Coronary artery (tissue), 2 donors: ENCODE results near the gene KRTAP10-9.
"Not testable (repeated sequence)": the region's sequence is repeated elsewhere in the genome, so short reads cannot be mapped to it uniquely, and the experiment has no call there.

ENCODE experiments used
- DNase-seq: peaks from one replicate; pipeline ENCODE4 v3.0.0-alpha.2; 2017; ENCODE audit warnings: low spot score
- H3K27ac ChIP-seq, 2 donors: fragments of 200-600 bp; sonication (generic); one replicate each; pipeline ENCODE4 v1.5.1; 2016 to 2019
- H3K4me3 ChIP-seq: fragments of 200-600 bp; sonication (generic); 2 replicates; pipeline ENCODE4 v1.5.1; 2016; ENCODE audit warnings: mild to moderate bottlenecking, moderate library complexity
- CTCF ChIP-seq: fragments of 200-600 bp; sonication (generic); IDR thresholded peaks from one replicate; pipeline ENCODE4 v1.5.1; 2019; ENCODE audit warnings: antibody characterized with exemption

The KRTAP10-9 gene

GRCh38 chr21:44657635-44658540 is 31.0 kb downstream of the KRTAP10-9 start, which contains the start of gene KRTAP12-3:
Gene KRTAP12-3 (plus strand): TSS chr21:44657932. CDS start chr21:44657980, 48 bp downstream.
- TF ChIP-seq CTCF, result no peak
- Histone ChIP-seq H3K27ac (no peak within 1 kb of the TSS), H3K4me3 (no peak within 1 kb of the TSS)
- DNase-seq, result no peak

- DNase-seq, result no peak
- TF ChIP-seq CTCF, result no peak
- Histone ChIP-seq H3K27ac (no peak overlapping the region), H3K4me3 (no peak overlapping the region)
These were observed 31.6 kb downstream of the KRTAP10-9 start for GRCh38 chr21:44658541-44658910.

DNA sequence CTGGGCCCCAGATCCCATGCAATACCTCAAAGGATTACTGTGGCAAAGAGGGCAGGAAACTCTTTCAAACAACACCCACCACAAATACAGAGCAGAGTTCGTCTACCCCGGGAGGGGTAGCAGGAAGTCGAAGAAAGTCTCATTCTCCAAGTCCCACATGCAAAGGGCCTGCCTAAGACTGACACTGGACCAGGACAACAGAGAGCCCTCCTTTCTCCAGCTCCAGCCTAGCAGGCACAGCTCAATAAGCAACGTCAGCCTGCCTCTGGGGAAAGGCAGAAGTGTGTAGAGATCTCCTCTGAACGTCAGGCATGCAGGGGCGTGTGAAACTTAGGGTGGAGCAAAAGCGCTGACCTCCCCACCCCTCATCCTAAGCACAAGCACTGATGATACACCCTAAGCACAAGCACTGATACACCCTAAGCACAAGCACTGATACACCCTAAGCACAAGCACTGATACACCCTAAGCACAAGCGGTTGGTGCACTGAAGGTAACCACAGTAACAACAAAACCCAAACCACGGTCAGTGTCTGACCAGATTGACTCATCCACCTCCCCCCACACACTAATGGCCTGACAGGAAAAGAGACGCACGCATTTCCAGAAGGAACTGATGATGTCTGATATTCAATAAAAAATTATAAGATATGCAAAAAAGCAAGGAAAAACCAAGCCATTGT is 32.2 kb downstream of the KRTAP10-9 start:
- no peak for DNase-seq
- no peak for TF ChIP-seq CTCF
- H3K27ac ChIP-seq, result no peak overlapping the region
- no peak overlapping the region for H3K4me3 ChIP-seq

DNA sequence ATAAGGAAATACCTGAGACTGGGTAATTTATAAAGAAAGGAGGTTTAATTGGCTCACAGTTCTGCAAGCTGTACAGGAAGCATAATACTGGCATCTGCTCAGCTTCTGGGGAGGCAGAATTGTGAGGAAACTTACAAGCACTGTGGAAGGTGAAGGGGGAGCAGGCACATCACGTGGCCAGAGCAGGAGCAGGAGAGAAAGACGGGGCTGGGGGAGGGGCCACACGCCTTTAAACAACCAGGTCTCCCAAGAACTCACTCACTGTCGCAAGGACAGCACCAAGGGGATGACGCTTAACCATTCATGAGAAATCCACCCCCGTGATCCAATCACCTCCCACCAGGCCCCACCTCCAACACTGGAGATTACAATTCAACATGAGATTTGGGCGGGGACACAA is 34.7 kb downstream of the KRTAP10-9 start:
- not testable (repeated sequence) for H3K4me3 ChIP-seq, H3K27ac ChIP-seq, DNase-seq

DNA sequence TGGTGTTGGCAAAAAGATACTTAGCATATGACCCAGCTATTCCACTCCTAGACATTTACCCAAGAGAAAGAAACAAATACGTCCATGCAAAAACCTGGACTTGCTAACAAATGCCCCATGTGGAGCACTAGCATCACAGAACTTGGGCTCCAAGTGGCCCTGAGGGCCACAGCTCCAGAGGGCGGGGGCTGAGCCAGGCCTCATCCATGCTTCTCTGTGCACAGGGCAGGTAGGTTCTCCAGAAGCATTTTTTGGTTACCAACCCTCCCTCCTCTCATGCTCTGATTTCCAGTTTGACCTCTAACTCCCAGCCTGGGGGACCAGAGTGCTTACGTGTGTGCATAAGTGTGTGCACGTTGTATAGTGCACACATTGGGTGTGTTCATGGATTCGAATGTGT is 37.8 kb downstream of the KRTAP10-9 start:
- no peak for DNase-seq
- Histone ChIP-seq H3K27ac (no peak overlapping the region), H3K4me3 (no peak overlapping the region)
- TF ChIP-seq CTCF, result no peak

DNA sequence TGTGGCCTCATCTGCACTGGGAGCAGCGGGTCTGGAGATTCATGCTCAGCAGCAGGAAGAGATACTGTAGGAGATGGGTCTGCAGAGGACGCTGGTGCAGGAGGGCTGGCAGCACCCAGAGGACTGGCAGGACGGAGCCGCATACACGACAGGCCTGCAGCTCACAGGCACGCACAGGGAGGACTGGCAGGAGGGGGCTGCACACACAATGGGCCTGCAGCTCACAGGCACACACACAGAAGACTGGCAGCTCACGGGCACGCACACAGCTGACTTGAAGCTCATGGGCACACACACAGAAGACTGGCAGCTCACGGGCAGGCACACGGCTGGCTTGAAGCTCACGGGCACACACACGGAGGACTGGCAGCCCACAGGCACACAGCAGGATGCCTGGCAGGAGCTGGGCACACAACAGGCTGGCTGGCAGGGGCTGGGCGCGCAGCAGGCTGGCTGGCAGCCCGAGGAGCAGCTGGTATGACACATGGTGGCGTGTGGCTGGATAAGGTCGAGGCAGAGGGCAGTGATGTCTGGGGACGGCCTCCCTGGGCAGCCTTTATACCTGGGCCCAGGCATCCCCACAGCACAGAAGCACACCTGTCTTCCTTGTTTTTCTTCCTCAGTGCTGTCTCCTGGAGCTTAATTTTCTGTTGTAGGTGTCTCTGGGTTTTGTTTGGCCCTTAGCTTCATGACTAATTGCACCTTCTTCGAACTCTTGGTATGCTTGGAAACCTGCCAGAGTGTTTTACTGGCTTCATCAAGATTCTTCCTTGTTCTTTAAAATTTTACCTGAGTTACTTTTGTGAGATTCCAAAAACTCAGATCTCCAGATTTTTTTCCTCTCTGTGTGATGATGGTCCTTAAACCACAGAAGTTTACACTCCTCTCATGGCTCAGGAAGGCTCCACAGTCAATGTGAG is 39.8 kb downstream of the KRTAP10-9 start, which contains the start of gene KRTAP12-2:
Gene KRTAP12-2 (minus strand): TSS at position 527 of the 920 bp plus-strand sequence. CDS start 41 bp downstream, at position 486.
- TF ChIP-seq CTCF, result no peak
- no peak for DNase-seq

DNA sequence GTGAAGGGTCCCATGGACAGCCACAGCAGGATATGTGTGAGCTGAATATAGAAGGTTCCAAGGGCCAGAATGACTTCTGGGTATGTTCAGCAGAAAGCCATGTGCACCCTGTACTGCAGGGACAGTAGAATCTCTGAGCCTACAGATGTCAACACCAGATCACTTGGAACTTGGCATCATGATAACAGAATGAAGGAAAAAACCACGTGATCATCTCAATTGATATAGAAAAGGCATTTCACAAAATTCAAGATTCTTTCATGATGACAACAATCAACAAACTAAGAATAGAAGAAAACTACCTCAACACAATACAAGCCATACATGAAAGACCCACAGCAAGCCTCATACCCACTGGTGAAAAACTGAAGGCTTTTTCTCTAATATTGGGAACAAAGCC is 40.7 kb downstream of the KRTAP10-9 start:
- no peak for DNase-seq
- H3K4me3 ChIP-seq, result no peak overlapping the region
- H3K27ac ChIP-seq, result no peak overlapping the region
- TF ChIP-seq CTCF, result no peak

More for the DNA sequence above, 39.8 kb downstream of the KRTAP10-9 start, which contains the start of gene KRTAP12-2:
- Histone ChIP-seq H3K4me3 (no peak within 1 kb of the TSS), H3K27ac (no peak within 1 kb of the TSS)
